ENCODE data around the gene TMEM156.
"Not testable (repeated sequence)": the region's sequence is repeated elsewhere in the genome, so short reads cannot be mapped to it uniquely, and the experiment has no call there.

TMEM156 gene

DNA sequence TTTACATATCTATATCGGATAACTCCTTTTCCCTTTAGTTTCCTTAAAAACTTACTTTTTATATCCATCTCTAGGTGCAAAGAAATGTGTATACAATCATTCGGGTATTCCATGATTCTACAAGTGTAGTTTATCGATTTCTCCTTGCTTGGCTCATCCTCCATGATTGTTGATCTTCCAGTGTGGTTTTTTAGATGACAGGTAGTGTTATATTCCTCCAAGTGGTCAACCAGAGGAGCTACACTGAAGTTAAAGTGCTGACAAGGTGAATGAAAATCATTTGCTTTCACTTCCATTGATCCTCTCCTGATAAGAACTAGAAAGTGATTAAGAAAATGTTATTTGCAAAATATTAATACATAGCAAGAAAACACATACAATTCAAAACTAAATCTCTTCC lies 38.5 kb downstream of the TMEM156 start:
- DNase-seq (ENCODE audit: low read depth in 2 of 2), result no peak

GRCh38 chr4:38990241-38990640 lies 42.0 kb downstream of the TMEM156 start:
- no peak for DNase-seq (ENCODE audit: low read depth in 2 of 2)

GRCh38 chr4:38989487-38989886 lies 42.7 kb downstream of the TMEM156 start:
- no peak for DNase-seq (ENCODE audit: low read depth in 2 of 2)

GRCh38 chr4:38988353-38988752 lies 43.9 kb downstream of the TMEM156 start:
- DNase-seq (ENCODE audit: low read depth in 2 of 2), result not testable (repeated sequence)

DNA sequence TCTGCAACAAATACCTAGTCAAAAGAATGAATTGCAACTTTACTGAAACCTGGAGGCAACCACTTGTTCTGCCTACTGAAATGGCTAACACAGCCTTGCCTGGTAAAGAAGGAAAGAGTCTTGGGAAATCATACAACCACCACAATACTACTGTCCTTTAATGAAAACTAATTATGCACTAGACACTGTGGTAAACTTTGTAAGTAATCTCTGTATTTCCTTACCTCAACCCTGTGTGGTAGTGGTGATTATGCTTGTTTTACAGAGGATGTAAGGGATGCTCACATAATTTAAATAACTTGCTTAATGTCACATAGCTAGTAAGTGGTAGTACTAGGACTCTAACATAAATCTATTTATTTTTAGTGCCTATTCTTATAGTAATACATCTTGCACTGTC lies 44.7 kb downstream of the TMEM156 start:
- DNase-seq (ENCODE audit: low read depth in 2 of 2), result no peak

GRCh38 chr4:38985410-38986100 lies 46.7 kb downstream of the TMEM156 start:
- no peak for DNase-seq (ENCODE audit: low read depth in 2 of 2)

DNA sequence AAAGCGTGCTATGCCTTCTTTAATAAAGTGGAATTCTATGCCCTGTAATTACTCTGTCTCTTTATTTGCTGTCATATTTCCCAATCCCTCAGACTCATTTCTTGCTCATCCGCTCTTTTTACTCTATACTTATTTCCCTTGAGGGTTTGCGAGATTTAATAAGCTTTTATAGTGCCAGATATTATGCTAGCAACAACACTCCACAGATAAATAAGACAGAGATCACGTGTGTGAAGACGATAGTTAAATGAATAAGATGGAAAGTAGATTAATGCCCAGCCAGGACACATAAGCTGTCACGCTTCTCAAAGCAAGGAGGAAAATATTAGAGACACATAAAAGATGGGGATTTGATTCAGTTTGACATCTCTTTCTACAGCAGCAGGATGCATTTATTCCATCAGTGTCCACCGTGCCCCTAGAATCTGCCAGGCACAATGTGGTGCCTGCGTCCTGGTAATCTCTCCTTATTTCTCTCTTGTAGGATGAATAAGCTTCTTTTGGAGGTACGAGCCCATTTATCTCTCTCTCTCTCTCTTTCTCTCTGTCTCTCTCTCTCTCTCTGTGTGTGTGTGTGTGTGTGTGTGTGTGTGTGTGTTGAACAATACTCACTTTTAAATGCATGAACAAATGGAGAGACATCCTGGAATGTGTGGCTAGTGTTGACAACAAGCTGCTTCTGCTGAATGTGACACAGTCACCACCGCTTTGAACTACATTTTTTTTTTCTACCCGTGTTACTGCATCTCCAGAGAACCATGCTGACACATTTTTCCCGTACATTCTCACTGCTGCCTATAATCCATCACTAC lies 48.2 kb downstream of the TMEM156 start:
- DNase-seq (ENCODE audit: low read depth in 2 of 2), result no peak

DNA sequence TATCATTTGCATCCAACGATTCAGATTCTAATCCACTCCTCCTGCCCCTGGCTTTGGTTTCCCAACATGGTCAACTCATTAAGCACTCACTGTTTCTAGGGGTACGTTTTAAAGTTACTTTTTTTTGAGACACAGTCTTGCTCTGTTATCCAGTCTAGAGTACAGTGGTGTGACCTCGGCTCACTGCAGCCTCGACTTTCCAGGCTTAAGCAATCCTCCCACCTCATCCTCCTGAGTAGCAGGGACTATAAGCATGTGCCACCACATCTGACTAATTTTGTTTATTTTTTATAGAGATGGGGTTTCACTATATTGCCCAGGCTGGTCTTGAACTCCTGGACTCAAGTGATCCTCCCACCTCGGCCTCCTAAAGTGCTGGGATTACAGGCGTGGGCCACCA lies 48.9 kb downstream of the TMEM156 start:
- no peak for DNase-seq (ENCODE audit: low read depth in 2 of 2)

- DNase-seq (ENCODE audit: low read depth in 2 of 2), result no peak
Measured at GRCh38 chr4:38982361-38983095, 49.7 kb downstream of the TMEM156 start.

GRCh38 chr4:38980903-38981676 lies 51.1 kb downstream of the TMEM156 start:
- DNase-seq (ENCODE audit: low read depth in 2 of 2), result no peak

- DNase-seq (ENCODE audit: low read depth in 2 of 2), result no peak
Measured at GRCh38 chr4:38979511-38980230, 52.5 kb downstream of the TMEM156 start.

DNA sequence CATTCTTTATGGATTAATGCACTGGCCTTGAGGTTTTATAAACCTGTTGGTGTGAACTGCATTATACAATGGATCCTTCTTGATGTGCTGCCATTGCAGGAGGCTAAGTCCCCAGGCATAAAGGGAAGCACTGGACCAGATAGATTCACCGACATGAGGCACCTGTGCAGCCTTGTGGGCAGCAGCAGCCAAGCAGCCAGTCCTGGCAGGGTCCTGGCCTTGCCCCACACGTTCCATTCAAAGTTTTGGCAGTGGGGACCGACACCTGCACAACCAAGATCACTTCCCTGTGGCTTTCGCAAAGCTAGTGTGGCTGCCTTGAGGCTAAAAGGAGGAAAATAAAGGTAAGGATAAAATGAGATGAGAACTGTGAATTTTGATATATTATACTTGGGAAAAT lies 53.1 kb downstream of the TMEM156 start:
- no peak for DNase-seq (ENCODE audit: low read depth in 2 of 2)

DNA sequence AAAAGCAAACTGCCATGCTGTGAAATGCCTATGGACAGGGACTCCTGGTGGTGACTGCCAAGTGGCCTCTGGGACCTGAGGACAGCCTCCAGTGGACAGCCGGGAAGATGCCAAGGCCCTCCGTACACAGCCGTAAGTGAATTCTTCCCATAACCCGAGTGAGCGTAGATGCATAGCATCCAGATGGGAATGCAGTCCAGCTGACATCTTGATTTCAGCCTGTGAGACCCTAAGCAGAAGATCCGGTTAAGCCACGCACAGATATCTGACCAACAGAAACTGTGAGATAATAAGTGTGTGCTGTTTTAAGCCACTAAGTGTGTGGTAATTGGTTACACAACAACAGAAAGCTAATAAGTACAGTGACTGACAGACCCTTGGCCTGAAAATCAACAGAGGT lies 55.9 kb downstream of the TMEM156 start:
- DNase-seq (ENCODE audit: low read depth in 2 of 2), result no peak

DNA sequence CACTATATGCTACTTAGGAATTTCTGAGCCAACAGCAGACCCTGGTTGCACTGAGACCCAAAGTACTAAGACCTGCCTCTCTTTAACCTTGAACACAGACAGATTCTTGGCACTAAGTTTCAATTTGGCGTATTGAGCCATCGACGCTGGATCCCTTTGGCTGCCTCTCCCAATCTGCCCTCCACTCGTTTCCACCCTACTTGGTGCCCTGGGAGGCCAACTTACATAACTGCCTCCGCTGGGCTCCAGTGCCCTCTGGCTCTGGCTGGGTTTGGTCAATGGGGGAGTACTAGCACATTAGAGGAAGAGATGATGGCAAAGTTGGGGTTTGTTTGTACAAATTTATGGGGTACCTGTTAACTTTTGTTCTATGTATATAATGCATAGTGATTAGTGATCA lies 63.5 kb downstream of the TMEM156 start:
- no peak for DNase-seq (ENCODE audit: low read depth in 2 of 2)

DNA sequence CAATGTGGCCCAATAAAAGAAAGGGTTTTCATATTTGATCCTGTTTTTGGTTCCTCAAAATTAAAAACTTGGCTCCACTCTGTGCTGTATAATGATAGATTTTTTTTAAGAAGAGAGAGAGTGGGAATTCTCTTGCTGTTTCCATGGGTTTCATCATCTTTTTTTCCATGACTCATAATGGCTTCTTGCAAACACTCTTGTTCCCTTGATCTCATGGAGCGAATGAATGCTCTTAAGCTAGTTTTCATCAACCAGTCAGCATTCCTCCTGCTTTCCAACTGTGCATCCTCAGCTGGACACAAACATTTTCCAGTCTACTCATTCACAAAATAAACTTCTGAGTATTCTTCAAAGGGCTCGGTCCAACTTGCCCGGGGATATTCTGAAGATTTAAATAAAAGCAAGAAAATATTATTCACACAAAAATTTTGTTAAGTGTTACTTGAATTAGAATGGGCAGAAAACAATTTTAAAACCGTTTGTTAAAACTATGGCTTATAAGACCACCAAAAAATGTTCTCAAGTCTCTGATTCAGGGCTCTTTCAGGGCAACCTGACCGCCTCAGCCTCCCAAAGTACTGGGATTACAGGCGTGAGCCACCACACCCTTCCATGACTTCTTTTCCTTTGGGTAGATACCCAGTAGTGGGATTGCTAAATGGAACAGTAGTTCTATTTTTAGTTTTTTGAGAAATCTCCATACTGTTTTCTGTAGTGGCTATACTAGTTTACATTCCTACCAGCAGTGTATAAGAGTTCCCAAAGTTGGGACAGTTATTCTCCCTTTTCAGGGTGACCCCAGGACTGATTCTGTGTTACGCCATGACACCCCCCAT lies 64.7 kb downstream of the TMEM156 start:
- no peak for DNase-seq (ENCODE audit: low read depth in 2 of 2)

- no peak for DNase-seq (ENCODE audit: low read depth in 2 of 2)
Measured at GRCh38 chr4:38965866-38966265, 66.3 kb downstream of the TMEM156 start.

GRCh38 chr4:38964942-38965775 lies 67.0 kb downstream of the TMEM156 start:
- no peak for DNase-seq (ENCODE audit: low read depth in 2 of 2)

DNA sequence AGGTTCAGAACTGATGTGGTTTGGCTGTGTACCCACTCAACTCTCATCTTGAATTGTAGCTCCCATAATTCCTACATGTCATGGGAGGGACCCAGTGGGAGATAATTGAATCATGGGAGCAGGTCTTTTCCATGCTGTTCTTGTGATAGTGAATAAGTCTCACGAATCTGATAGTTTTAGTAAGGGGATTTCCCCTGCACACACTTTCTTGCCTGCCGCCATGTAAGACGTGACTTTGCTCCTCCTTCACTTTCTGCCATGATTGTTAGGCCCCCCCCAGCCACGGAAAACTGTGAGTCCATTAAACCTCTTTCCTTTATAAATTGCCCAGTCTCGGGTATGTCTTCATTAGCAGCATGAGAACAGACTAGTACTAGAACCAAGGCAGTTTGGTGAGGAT lies 73.0 kb downstream of the TMEM156 start:
- DNase-seq (ENCODE audit: low read depth in 2 of 2), result not testable (repeated sequence)

GRCh38 chr4:38958453-38959190 lies 73.6 kb downstream of the TMEM156 start:
- no peak for DNase-seq (ENCODE audit: low read depth in 2 of 2)
